Esophagus squamous epithelium (tissue), 4 donors: Measurements from ENCODE around the gene BACH2.

Experiments
- CTCF ChIP-seq, 6 experiments: fragments of 450-650 bp in 4 of 6; fragments of 200-600 bp in 2 of 6; sonication (generic) in 2 of 6; IDR thresholded peaks; one replicate each; pipeline ENCODE4 v1.5.1; 2016 to 2019; ENCODE audit warnings: antibody characterized with exemption in 6 of 6, mild to moderate bottlenecking in 4 of 6, moderate library complexity in 4 of 6
- POLR2A ChIP-seq, 4 donors: fragments of 450-650 bp; IDR thresholded peaks; one replicate each; pipeline ENCODE4 v1.6.1; 2017; ENCODE audit warnings: antibody characterized with exemption in 4 of 4, mild to moderate bottlenecking in 4 of 4, moderate library complexity in 3 of 4

- TF ChIP-seq CTCF (IDR thresholded peaks at IDR 0.05) (no peak), POLR2A (IDR thresholded peaks at IDR 0.05) (no peak)
Measured at GRCh38 chr6:90039911-90040310, 256.7 kb downstream of the BACH2 start.
